ENCODE data around the gene KCNE1. TPM values are rescaled to one million over a fixed set of nuclear protein-coding genes. Genes with fewer than 3 reads are reported as not detected.
A peak's percentile ranks its signal among the peaks of the same experiment; 100 is the strongest.

KCNE1 gene
- total and polyA plus RNA-seq, 2 donors (not counting 1 experiment from before 2014, with no cell fraction given) = 0.33 to 0.45 TPM

- Histone ChIP-seq H3K79me2 (ENCODE audit: control insufficient read depth, insufficient read depth, low read length) (no peaks in the 10 kb centered on the region), H4K20me1 (ENCODE audit: control insufficient read depth, extremely low read depth, insufficient read depth, low read length) (no peaks in the 10 kb centered on the region), H3K27ac (ENCODE audit: insufficient read depth, low read length) (no peak overlapping the region), H3K36me3 (ENCODE audit: control insufficient read depth, insufficient read depth, low read length) (peaks cover 15% of the 10 kb centered on the region), H3K27me3 (ENCODE audit: control insufficient read depth, insufficient read depth, low read length) (no peaks in the 10 kb centered on the region), H3K9me3 (ENCODE audit: control insufficient read depth, insufficient read depth, low read depth, low read length) (no peaks in the 10 kb centered on the region), H3K4me3 (replicated peaks in 1 of 4; ENCODE audit: control extremely low read depth in 1 of 4, insufficient read depth in 1 of 4, low read depth in 3 of 4, low read length in 4 of 4) (no peak overlapping the region), H2AFZ (ENCODE audit: low read length) (no peak overlapping the region), H3K4me2 (ENCODE audit: extremely low read depth, insufficient read depth, low read length) (no peak overlapping the region), H3K9ac (ENCODE audit: insufficient read depth, low read length) (no peak overlapping the region), H3K4me1 (ENCODE audit: control insufficient read depth, extremely low read depth, insufficient read depth, low read length) (no peaks in the 10 kb centered on the region)
- no peak for TF ChIP-seq CTCF (conservative IDR thresholded peaks at IDR 0.05 in 1 of 2, IDR thresholded peaks at IDR 0.05 in 1 of 2; ENCODE audit: low read depth in 1 of 2, low read length in 2 of 2)
- TF ChIP-seq EZH2 (IDR thresholded peaks at IDR 0.05; ENCODE audit: low read length, missing control alignments) = no peak
- DNase-seq (ENCODE audit: low read depth in 2 of 2) = no peak
Measured at GRCh38 chr21:34517039-34517438, 5.0 kb upstream of the KCNE1 start.

GRCh38 chr21:34514576-34515115, 2.6 kb upstream of the KCNE1 start:
- TF ChIP-seq EZH2 (IDR thresholded peaks at IDR 0.05; ENCODE audit: low read length, missing control alignments) (no peak), CTCF (conservative IDR thresholded peaks at IDR 0.05 in 1 of 2, IDR thresholded peaks at IDR 0.05 in 1 of 2; ENCODE audit: low read depth in 1 of 2, low read length in 2 of 2) (no peak)
- Histone ChIP-seq H4K20me1 (ENCODE audit: control insufficient read depth, extremely low read depth, insufficient read depth, low read length) (no peaks in the 10 kb centered on the region), H3K27ac (ENCODE audit: insufficient read depth, low read length) (no peak overlapping the region), H2AFZ (ENCODE audit: low read length) (no peak overlapping the region), H3K27me3 (ENCODE audit: control insufficient read depth, insufficient read depth, low read length) (no peaks in the 10 kb centered on the region), H3K36me3 (ENCODE audit: control insufficient read depth, insufficient read depth, low read length) (peaks cover 2% of the 10 kb centered on the region), H3K79me2 (ENCODE audit: control insufficient read depth, insufficient read depth, low read length) (no peaks in the 10 kb centered on the region), H3K4me1 (ENCODE audit: control insufficient read depth, extremely low read depth, insufficient read depth, low read length) (no peaks in the 10 kb centered on the region), H3K4me2 (ENCODE audit: extremely low read depth, insufficient read depth, low read length) (no peak overlapping the region), H3K9me3 (ENCODE audit: control insufficient read depth, insufficient read depth, low read depth, low read length) (no peaks in the 10 kb centered on the region), H3K9ac (ENCODE audit: insufficient read depth, low read length) (no peak overlapping the region), H3K4me3 (replicated peaks in 1 of 4; ENCODE audit: control extremely low read depth in 1 of 4, insufficient read depth in 1 of 4, low read depth in 3 of 4, low read length in 4 of 4) (no peak overlapping the region)
- peak in 1 of 2 donors; percentile 47 for DNase-seq (ENCODE audit: low read depth in 2 of 2)

GRCh38 chr21:34513129-34513675, 1.2 kb upstream of the KCNE1 start:
- H3K4me2 ChIP-seq (ENCODE audit: extremely low read depth, insufficient read depth, low read length) = no peak overlapping the region
- no peaks in the 10 kb centered on the region for H3K79me2 ChIP-seq (ENCODE audit: control insufficient read depth, insufficient read depth, low read length)
- peaks cover 2% of the 10 kb centered on the region for H3K36me3 ChIP-seq (ENCODE audit: control insufficient read depth, insufficient read depth, low read length)
- no peak overlapping the region for H3K9ac ChIP-seq (ENCODE audit: insufficient read depth, low read length)
- H2AFZ ChIP-seq (ENCODE audit: low read length) = no peak overlapping the region
- TF ChIP-seq CTCF (conservative IDR thresholded peaks at IDR 0.05 in 1 of 2, IDR thresholded peaks at IDR 0.05 in 1 of 2; ENCODE audit: low read depth in 1 of 2, low read length in 2 of 2) = no peak
- no peak for TF ChIP-seq EZH2 (IDR thresholded peaks at IDR 0.05; ENCODE audit: low read length, missing control alignments)
- H3K4me3 ChIP-seq (replicated peaks in 1 of 4; ENCODE audit: control extremely low read depth in 1 of 4, insufficient read depth in 1 of 4, low read depth in 3 of 4, low read length in 4 of 4) = no peak overlapping the region
- no peaks in the 10 kb centered on the region for H4K20me1 ChIP-seq (ENCODE audit: control insufficient read depth, extremely low read depth, insufficient read depth, low read length)
- H3K9me3 ChIP-seq (ENCODE audit: control insufficient read depth, insufficient read depth, low read depth, low read length) = no peaks in the 10 kb centered on the region
- no peaks in the 10 kb centered on the region for H3K27me3 ChIP-seq (ENCODE audit: control insufficient read depth, insufficient read depth, low read length)
- H3K27ac ChIP-seq (ENCODE audit: insufficient read depth, low read length) = no peak overlapping the region
- peak in 1 of 2 donors; percentile 84 for DNase-seq (ENCODE audit: low read depth in 2 of 2)
- no peaks in the 10 kb centered on the region for H3K4me1 ChIP-seq (ENCODE audit: control insufficient read depth, extremely low read depth, insufficient read depth, low read length)

Measured in fibroblast of lung (primary cell).